A549 (cell line): ENCODE measurements around the gene OPRL1. TPM values are rescaled to one million over a fixed set of nuclear protein-coding genes. Genes with fewer than 3 reads are reported as not detected.

Experiments used
- ATAC-seq, 2 experiments: fragments of 200-7000 bp in 1 of 2; fragments of >200 bp in 1 of 2; cut with Nextera tagmentation in 1 of 2; cut with Tn5 transposase in 1 of 2; 3 replicates each; pipeline versions ENCODE4 v1.8.0 to v1.9.1; 2018 to 2020; ENCODE audit warnings: mild to moderate bottlenecking in 1 of 2, moderate library complexity in 1 of 2
- CTCF ChIA-PET: fragments of 300-600 bp; sonication (Branson Sonifier 250); formaldehyde crosslinking; extraction: SDS; loops from one replicate; lab custom pipeline; 2021; ENCODE audit warnings: antibody characterized with exemption, inconsistent platforms; lab: Yijun Ruan, JAX
- POLR2A ChIA-PET: fragments of 350-600 bp; formaldehyde crosslinking; extraction: SDS; loops from one replicate; lab custom pipeline; 2021; ENCODE audit warnings: antibody characterized with exemption, inconsistent platforms; lab: Yijun Ruan, JAX
- DNase-seq, 2 experiments: peaks; one replicate each; pipeline versions ENCODE4 v3.0.0 to v3.0.0-alpha.2; 2011 to 2016; ENCODE audit warnings: low read depth in 1 of 2, low spot score in 1 of 2
- FAIRE-seq: peaks from 2 replicates; lab custom pipeline; 2011; peaks lifted over from hg19 to GRCh38; lab: Jason Lieb, UNC
- H3K27ac ChIP-seq, 2 experiments: fragments of >200 bp; sonication (Bioruptor Twin); formaldehyde crosslinking; 3 replicates each; pipeline ENCODE4 v1.5.1; 2016 to 2017
- H3K4me1 ChIP-seq: fragments of >200 bp; sonication (Bioruptor Twin); formaldehyde crosslinking; 3 replicates; pipeline ENCODE4 v1.6.1; 2016
- H3K4me2 ChIP-seq: fragments of >200 bp; sonication (Bioruptor Twin); formaldehyde crosslinking; 3 replicates; pipeline ENCODE4 v1.6.1; 2016
- H3K4me3 ChIP-seq: fragments of >200 bp; sonication (Bioruptor Twin); formaldehyde crosslinking; 3 replicates; pipeline ENCODE4 v1.5.1; 2016
- H3K9me3 ChIP-seq: fragments of >200 bp; sonication (Bioruptor Twin); formaldehyde crosslinking; 3 replicates; pipeline ENCODE4 v1.6.1; 2016
- BHLHE40 ChIP-seq: IDR thresholded peaks from 2 replicates; pipeline ENCODE4 v1.6.1; 2012; ENCODE audit warnings: low read depth, low read length, inconsistent platforms
- CBX2 ChIP-seq: fragments of 200-600 bp; sonication (generic); IDR thresholded peaks from 2 replicates; pipeline ENCODE4 v1.6.1; 2016; ENCODE audit warnings: low read depth, mild to moderate bottlenecking, borderline replicate concordance
- CBX8 ChIP-seq: fragments of 200-600 bp; sonication (generic); IDR thresholded peaks from 2 replicates; pipeline ENCODE4 v1.6.1; 2016
- CHD4 ChIP-seq: fragments of 200-600 bp; sonication (generic); IDR thresholded peaks from 2 replicates; pipeline ENCODE4 v1.6.1; 2016; ENCODE audit warnings: antibody characterized with exemption, mild to moderate bottlenecking, borderline replicate concordance
- EHF ChIP-seq: fragments of 250-450 bp; sonication (Bioruptor Pico); IDR thresholded peaks from 2 replicates; pipeline ENCODE4 v1.5.0; 2020; ENCODE audit warnings: mild to moderate bottlenecking
- EHMT2 ChIP-seq: fragments of 200-600 bp; sonication (generic); IDR thresholded peaks from 2 replicates; pipeline ENCODE4 v1.6.1; 2016; ENCODE audit warnings: antibody characterized with exemption, low read depth, mild to moderate bottlenecking, moderate library complexity
- ESRRA ChIP-seq: fragments of 150-350 bp; IDR thresholded peaks from 2 replicates; pipeline ENCODE4 v1.6.1; 2014; ENCODE audit warnings: mild to moderate bottlenecking, low read length, borderline replicate concordance
- FOXS1 ChIP-seq: fragments of 250-450 bp; sonication (Bioruptor Pico); IDR thresholded peaks from 2 replicates; pipeline ENCODE4 v1.5.0; 2020; ENCODE audit warnings: mild to moderate bottlenecking, moderate library complexity
- GATA3 ChIP-seq: IDR thresholded peaks from 2 replicates; pipeline ENCODE4 v1.6.1; 2012; ENCODE audit warnings: borderline replicate concordance
- HDAC2 ChIP-seq: fragments of 200-600 bp; sonication (generic); IDR thresholded peaks from 2 replicates; pipeline ENCODE4 v1.6.1; 2016
- HEYL ChIP-seq: fragments of 250-450 bp; sonication (Bioruptor Pico); IDR thresholded peaks from 2 replicates; pipeline ENCODE4 v1.8.0; 2021; ENCODE audit warnings: mild to moderate bottlenecking, moderate library complexity
- HOXB13 ChIP-seq: fragments of 250-450 bp; sonication (Bioruptor Pico); IDR thresholded peaks from 2 replicates; pipeline ENCODE4 v1.5.0; 2020; ENCODE audit warnings: low read depth, mild to moderate bottlenecking, moderate library complexity
- HOXB5 ChIP-seq: fragments of 250-450 bp; sonication (Bioruptor Pico); IDR thresholded peaks from 2 replicates; pipeline ENCODE4 v1.5.0; 2020; ENCODE audit warnings: mild to moderate bottlenecking, moderate library complexity
- JUNB ChIP-seq: fragments of >200 bp; sonication (Bioruptor Twin); formaldehyde crosslinking; IDR thresholded peaks from 2 replicates; pipeline ENCODE4 v1.6.1; 2016
- KDM1A ChIP-seq: fragments of 200-600 bp; sonication (generic); IDR thresholded peaks from 2 replicates; pipeline ENCODE4 v1.6.1; 2016; ENCODE audit warnings: low read depth, mild to moderate bottlenecking
- KDM5A ChIP-seq: fragments of 200-600 bp; sonication (generic); IDR thresholded peaks from 2 replicates; pipeline ENCODE4 v1.6.1; 2016; ENCODE audit warnings: antibody characterized with exemption, mild to moderate bottlenecking
- MAZ ChIP-seq: fragments of 150-350 bp; IDR thresholded peaks from 2 replicates; pipeline ENCODE4 v1.6.1; 2014; ENCODE audit warnings: antibody characterized with exemption, low read depth, low read length, borderline replicate concordance
- NPAS2 ChIP-seq: fragments of 250-450 bp; sonication (Bioruptor Pico); IDR thresholded peaks from 2 replicates; pipeline ENCODE4 v1.8.0; 2022; ENCODE audit warnings: mild to moderate bottlenecking, moderate library complexity, borderline replicate concordance
- NR3C1 ChIP-seq: fragments of >200 bp; sonication (Bioruptor Twin); formaldehyde crosslinking; IDR thresholded peaks from 3 replicates; pipeline ENCODE4 v1.6.1; 2017
- PHF8 ChIP-seq: fragments of 200-600 bp; sonication (generic); IDR thresholded peaks from 2 replicates; pipeline ENCODE4 v1.6.1; 2016; ENCODE audit warnings: low read depth, mild to moderate bottlenecking, antibody characterized with exemption, moderate library complexity, borderline replicate concordance
- POLR2A ChIP-seq: IDR thresholded peaks from 2 replicates; pipeline ENCODE4 v1.6.1; 2012; ENCODE audit warnings: mild to moderate bottlenecking, low read length
- RAD21 ChIP-seq, 2 experiments: fragments of >200 bp in 1 of 2; sonication (Bioruptor Twin) in 1 of 2; formaldehyde crosslinking in 1 of 2; IDR thresholded peaks in 1 of 2; conservative IDR thresholded peaks in 1 of 2; 2 replicates in 1 of 2; 3 replicates in 1 of 2; pipeline ENCODE4 v1.6.1; 2012 to 2018; ENCODE audit warnings: inconsistent platforms in 1 of 2
- RARB ChIP-seq: fragments of 250-450 bp; sonication (Bioruptor Pico); IDR thresholded peaks from 2 replicates; pipeline ENCODE4 v1.8.0; 2021; ENCODE audit warnings: mild to moderate bottlenecking, moderate library complexity
- TP53 ChIP-seq: fragments of 250-450 bp; sonication (Bioruptor Pico); IDR thresholded peaks from 2 replicates; pipeline ENCODE4 v1.5.0; 2021; ENCODE audit warnings: mild to moderate bottlenecking, moderate library complexity
- ZC3H11A ChIP-seq: fragments of 450-650 bp; IDR thresholded peaks from 2 replicates; pipeline ENCODE4 v1.6.1; 2014; ENCODE audit warnings: antibody characterized with exemption, mild to moderate bottlenecking
- ZNF302 ChIP-seq: fragments of 250-450 bp; sonication (Bioruptor Pico); IDR thresholded peaks from 2 replicates; pipeline ENCODE4 v1.9.0; 2021; ENCODE audit warnings: inconsistent platforms, mild to moderate bottlenecking, moderate library complexity
- WGBS: methylation state at CpG from one replicate; pipeline ENCODE4 v1.1.6; 2017; ENCODE audit errors: missing lambda C conversion rate; 5-methylcytosine and 5-hydroxymethylcytosine counted together
- polyA plus RNA-seq, 4 experiments: library from polyadenylated mRNA; depleted of rRNA in 3 of 4; stranded (reverse); fragments of >200 nt; fragmentation: RNase III in 1 of 4; extraction: RNeasy Plus Mini Kit Qiagen cat#74134 plus additional on column Dnase treatment in 1 of 4; gene quantifications; 2 replicates in 3 of 4; 3 replicates in 1 of 4; pipeline ENCODE4 v1.2.3, GENCODE V29; 2011 to 2017
- TF ChIP-seq, protein P1 (sequence below): fragments of >200 bp; sonication (Bioruptor Twin); formaldehyde crosslinking; IDR thresholded peaks from 3 replicates; pipeline ENCODE4 v1.6.1; 2016
- TF ChIP-seq, protein P2 (sequence below): IDR thresholded peaks from 2 replicates; pipeline ENCODE4 v1.6.1; 2012; ENCODE audit warnings: low read depth, borderline replicate concordance
- TF ChIP-seq, protein P3 (sequence below): fragments of >200 bp; sonication (Bioruptor Twin); formaldehyde crosslinking; IDR thresholded peaks from 3 replicates; pipeline ENCODE4 v1.5.1; 2016

OPRL1 gene
- polyA plus RNA-seq, 2 of the 4 experiments (the other 2 are of a cell fraction) = 0.54 to 1.2 TPM

DNA sequence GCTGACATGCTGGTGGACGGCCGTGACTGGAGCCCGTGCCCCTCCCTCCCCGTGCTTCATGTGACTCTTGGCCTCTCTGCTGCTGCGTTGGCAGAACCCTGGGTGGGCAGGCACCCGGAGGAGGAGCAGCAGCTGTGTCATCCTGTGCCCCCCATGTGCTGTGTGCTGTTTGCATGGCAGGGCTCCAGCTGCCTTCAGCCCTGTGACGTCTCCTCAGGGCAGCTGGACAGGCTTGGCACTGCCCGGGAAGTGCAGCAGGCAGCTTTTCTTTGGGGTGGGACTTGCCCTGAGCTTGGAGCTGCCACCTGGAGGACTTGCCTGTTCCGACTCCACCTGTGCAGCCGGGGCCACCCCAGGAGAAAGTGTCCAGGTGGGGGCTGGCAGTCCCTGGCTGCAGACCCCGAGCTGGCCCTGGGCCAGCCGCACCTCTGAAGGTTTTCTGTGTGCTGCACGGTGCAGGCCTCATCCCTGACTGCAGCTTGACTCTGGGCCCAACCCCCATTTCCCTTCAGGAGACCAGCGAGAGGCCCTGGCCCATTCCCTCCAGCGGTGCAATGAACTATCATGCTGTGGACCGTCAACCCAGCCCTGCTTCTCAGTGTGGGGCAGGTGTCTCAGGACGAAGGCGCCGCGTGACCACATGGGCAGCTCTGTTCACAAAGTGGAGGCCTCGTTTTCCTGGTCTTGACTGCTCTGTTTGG, 19.4 kb downstream of the OPRL1 start (continued):
- TF ChIP-seq, protein P1, sequence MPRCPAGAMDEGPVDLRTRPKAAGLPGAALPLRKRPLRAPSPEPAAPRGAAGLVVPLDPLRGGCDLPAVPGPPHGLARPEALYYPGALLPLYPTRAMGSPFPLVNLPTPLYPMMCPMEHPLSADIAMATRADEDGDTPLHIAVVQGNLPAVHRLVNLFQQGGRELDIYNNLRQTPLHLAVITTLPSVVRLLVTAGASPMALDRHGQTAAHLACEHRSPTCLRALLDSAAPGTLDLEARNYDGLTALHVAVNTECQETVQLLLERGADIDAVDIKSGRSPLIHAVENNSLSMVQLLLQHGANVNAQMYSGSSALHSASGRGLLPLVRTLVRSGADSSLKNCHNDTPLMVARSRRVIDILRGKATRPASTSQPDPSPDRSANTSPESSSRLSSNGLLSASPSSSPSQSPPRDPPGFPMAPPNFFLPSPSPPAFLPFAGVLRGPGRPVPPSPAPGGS = no peak
- TF ChIP-seq BHLHE40 = no peak

DNA sequence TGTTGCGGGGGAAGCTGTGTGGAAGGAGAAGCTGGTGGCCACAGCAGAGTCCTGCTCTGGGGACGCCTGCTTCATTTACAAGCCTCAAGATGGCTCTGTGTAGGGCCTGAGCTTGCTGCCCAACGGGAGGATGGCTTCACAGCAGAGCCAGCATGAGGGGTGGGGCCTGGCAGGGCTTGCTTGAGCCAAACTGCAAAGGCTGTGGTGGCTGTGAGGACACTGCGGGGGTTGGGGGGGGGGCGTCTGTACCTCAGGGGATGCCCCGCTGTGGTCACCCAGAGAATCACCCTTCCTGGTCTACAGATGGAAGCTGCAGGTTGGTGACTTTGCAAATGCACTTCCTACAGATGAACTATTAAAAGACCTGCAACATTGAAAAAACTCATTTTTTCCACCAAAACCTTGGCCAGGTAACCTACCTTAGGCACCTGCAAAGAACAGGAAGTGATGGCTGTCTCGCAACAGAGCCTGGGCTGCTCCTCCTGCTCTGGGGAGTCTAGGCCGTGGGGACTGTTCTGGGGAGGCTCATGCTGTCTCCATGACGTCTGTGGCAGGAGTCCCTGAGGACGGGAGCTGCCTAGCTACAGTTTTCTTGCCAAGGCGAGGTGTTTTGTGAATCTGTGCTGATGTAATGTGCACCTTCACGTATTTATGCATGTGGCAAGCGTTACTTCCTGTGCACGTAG, 20.1 kb downstream of the OPRL1 start:
- DNase-seq = no peak
- H3K4me1 ChIP-seq = 0 out of 3 replicates have a peak, but pooled peaks cover 6% of the 10 kb centered on the region
- no peak overlapping the region for H3K27ac ChIP-seq
- ATAC-seq = no peak
- WGBS = 64% methylated on average over 11 of the region's 14 CpGs
- no peaks in the 10 kb centered on the region for H3K9me3 ChIP-seq
- ChIA-PET CTCF (interaction anchor here (0.7 to 6.1 kb wide), 7 partner anchors 10 to 120 kb away, joined by 3 to 58 read pairs (median 10); partner anchors contain the start of genes LKAAEAR1 and OPRL1), POLR2A (no interaction called here)
- FAIRE-seq = no peak
- no peak overlapping the region for H3K4me2 ChIP-seq
- H3K4me3 ChIP-seq = no peak overlapping the region
- TF ChIP-seq GATA3 (no peak), RARB (CRISPR knock-in tag) (no peak), TP53 (CRISPR knock-in tag) (no peak), HOXB5 (no peak), RAD21 (conservative IDR thresholded peaks at IDR 0.05 in 1 of 2, IDR thresholded peaks at IDR 0.05 in 1 of 2) (no peak), CBX8 (no peak), CHD4 (no peak), EHF (no peak)
- TF ChIP-seq, protein P2, sequence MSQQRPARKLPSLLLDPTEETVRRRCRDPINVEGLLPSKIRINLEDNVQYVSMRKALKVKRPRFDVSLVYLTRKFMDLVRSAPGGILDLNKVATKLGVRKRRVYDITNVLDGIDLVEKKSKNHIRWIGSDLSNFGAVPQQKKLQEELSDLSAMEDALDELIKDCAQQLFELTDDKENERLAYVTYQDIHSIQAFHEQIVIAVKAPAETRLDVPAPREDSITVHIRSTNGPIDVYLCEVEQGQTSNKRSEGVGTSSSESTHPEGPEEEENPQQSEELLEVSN = no peak
- TF ChIP-seq, protein P3, sequence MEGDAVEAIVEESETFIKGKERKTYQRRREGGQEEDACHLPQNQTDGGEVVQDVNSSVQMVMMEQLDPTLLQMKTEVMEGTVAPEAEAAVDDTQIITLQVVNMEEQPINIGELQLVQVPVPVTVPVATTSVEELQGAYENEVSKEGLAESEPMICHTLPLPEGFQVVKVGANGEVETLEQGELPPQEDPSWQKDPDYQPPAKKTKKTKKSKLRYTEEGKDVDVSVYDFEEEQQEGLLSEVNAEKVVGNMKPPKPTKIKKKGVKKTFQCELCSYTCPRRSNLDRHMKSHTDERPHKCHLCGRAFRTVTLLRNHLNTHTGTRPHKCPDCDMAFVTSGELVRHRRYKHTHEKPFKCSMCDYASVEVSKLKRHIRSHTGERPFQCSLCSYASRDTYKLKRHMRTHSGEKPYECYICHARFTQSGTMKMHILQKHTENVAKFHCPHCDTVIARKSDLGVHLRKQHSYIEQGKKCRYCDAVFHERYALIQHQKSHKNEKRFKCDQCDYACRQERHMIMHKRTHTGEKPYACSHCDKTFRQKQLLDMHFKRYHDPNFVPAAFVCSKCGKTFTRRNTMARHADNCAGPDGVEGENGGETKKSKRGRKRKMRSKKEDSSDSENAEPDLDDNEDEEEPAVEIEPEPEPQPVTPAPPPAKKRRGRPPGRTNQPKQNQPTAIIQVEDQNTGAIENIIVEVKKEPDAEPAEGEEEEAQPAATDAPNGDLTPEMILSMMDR = no peak

DNA sequence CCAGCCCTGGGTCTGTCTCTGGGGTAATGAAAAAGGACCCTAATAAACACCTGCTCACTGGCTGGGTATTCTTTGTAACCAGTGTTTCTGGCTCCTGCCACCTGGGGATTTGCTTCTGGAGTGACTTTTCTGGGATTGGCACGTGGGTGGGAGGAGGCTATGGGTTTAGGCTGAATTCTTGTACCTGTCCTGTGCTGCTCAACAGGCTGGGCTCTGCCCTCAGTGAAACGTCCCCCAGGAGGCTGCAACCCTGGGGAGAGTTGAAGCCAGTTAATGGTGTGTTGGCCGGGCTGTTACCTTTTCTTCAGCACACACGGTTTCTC, 20.6 kb downstream of the OPRL1 start:
- no peak for FAIRE-seq
- H3K4me2 ChIP-seq = no peak overlapping the region
- no peak overlapping the region for H3K27ac ChIP-seq
- H3K4me1 ChIP-seq = 0 out of 3 replicates have a peak, but pooled peaks cover 6% of the 10 kb centered on the region
- ChIA-PET CTCF (interaction anchor here (0.7 to 6.1 kb wide), 5 partner anchors 10 to 21 kb away, joined by 4 to 58 read pairs (median 20); partner anchors contain the start of genes LKAAEAR1 and OPRL1), POLR2A (no interaction called here)
- no peak for ATAC-seq
- no peaks in the 10 kb centered on the region for H3K9me3 ChIP-seq
- 46% methylated on average over 4 of the region's 4 CpGs for WGBS
- H3K4me3 ChIP-seq = no peak overlapping the region
- DNase-seq = no peak
- TF ChIP-seq HOXB13 (CRISPR knock-in tag) (no peak), FOXS1 (CRISPR knock-in tag) (no peak), JUNB (no peak), KDM1A (no peak), NR3C1 (no peak), ESRRA (no peak), PHF8 (no peak), HDAC2 (no peak), RAD21 (conservative IDR thresholded peaks at IDR 0.05 in 1 of 2, IDR thresholded peaks at IDR 0.05 in 1 of 2) (no peak), ZNF302 (CRISPR knock-in tag) (no peak), HEYL (no peak), NPAS2 (no peak), POLR2A (no peak), EHMT2 (no peak), ZC3H11A (no peak), MAZ (no peak), KDM5A (no peak), CBX2 (no peak)
- TF ChIP-seq, protein P2 = no peak
